ENCODE data around the gene PRAC2.

- no peak for TF ChIP-seq CTCF (IDR thresholded peaks at IDR 0.05 in 8 of 11, conservative IDR thresholded peaks at IDR 0.05 in 3 of 11)
- no peak for TF ChIP-seq POLR2AphosphoS5 (IDR thresholded peaks at IDR 0.05)
- no peak for TF ChIP-seq POLR2A (IDR thresholded peaks at IDR 0.05)
These were observed 18.4 kb upstream of the PRAC2 start for GRCh38 chr17:48704361-48705248.

All from spleen (tissue), 7 donors.